ENCODE results near the gene DPYSL3. TPM values are rescaled to one million over a fixed set of nuclear protein-coding genes. Genes with fewer than 3 reads are reported as not detected.

Gene DPYSL3
- total RNA-seq, 1 experiment from 2014 or later, result 24.8 TPM

DNA sequence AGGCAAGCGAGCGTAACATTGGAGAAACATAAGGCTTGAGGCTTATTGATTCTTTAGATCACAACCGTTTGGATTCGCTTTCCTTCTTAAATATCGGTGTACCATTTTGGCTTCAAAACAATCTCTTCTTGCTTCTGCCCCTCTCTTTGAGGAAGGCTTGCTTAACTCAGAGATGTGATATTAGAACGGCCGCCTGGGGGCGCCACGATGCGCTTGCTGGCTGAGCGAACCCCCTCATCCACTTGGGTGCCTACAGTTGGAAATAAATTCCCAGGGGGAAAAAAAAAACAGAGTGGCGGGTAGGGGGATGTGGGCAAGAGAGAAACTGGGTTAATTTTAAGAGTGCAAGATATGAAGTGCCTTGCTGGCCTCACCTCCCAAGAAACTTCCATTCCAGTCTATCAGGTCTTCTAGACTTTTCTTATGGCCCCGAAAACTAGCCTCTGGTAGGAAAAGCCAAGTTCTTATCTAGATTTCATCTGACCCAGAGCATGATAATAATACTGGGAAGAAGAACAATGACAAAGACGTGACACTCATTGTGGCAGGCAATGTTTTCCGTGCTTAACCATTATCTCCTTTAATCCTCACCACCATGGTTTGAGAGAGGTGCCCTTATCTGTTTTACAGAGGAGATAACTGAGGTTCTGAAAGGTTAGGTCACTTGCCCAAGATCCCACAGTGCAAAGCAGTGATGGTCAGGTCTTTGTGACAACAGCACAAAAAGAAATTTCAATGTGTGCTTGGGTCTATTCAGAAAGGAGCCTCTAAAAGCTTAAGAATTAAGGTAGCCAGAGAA, 115.8 kb downstream of the DPYSL3 start:
- Histone ChIP-seq H3K27me3 (replicated peaks; ENCODE audit: insufficient read depth, low read depth, low read length, poor library complexity) (no peaks in the 10 kb centered on the region), H3K4me3 (ENCODE audit: low read depth, low read length, poor library complexity, severe bottlenecking) (no peak overlapping the region), H3K27ac (ENCODE audit: low read depth, low read length, poor library complexity, severe bottlenecking) (no peak overlapping the region), H3K36me3 (ENCODE audit: insufficient read depth, low read length, poor library complexity, severe bottlenecking) (no peaks in the 10 kb centered on the region), H3K4me1 (ENCODE audit: insufficient read depth, low read length, poor library complexity, severe bottlenecking) (no peaks in the 10 kb centered on the region), H3K9me3 (ENCODE audit: low read depth, low read length, poor library complexity, severe bottlenecking) (no peaks in the 10 kb centered on the region)
- no peak for DNase-seq (ENCODE audit: low spot score)
- POLR2A ChIA-PET (ENCODE audit: low non-redundant PET), result no interaction called here
- CTCF ChIA-PET, result no interaction called here
- no peak for TF ChIP-seq EZH2 (IDR thresholded peaks at IDR 0.05; ENCODE audit: borderline replicate concordance, low read depth, low read length, poor library complexity, severe bottlenecking)
- TF ChIP-seq, protein P1, sequence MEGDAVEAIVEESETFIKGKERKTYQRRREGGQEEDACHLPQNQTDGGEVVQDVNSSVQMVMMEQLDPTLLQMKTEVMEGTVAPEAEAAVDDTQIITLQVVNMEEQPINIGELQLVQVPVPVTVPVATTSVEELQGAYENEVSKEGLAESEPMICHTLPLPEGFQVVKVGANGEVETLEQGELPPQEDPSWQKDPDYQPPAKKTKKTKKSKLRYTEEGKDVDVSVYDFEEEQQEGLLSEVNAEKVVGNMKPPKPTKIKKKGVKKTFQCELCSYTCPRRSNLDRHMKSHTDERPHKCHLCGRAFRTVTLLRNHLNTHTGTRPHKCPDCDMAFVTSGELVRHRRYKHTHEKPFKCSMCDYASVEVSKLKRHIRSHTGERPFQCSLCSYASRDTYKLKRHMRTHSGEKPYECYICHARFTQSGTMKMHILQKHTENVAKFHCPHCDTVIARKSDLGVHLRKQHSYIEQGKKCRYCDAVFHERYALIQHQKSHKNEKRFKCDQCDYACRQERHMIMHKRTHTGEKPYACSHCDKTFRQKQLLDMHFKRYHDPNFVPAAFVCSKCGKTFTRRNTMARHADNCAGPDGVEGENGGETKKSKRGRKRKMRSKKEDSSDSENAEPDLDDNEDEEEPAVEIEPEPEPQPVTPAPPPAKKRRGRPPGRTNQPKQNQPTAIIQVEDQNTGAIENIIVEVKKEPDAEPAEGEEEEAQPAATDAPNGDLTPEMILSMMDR (conservative IDR thresholded peaks at IDR 0.05; ENCODE audit: low read depth, low read length), result peak; percentile 43
- intact Hi-C loops (cut with micrococcal nuclease; ENCODE audit: unreplicated experiment), result loop anchor here (5.0 to 10.0 kb wide), 2 partner anchors 169 to 183 kb away; no protein-coding TSS in a partner anchor
- no TSS peak for BruUV-seq (replicated peaks)

- DNase-seq (ENCODE audit: low spot score), result peak; percentile 50
- H3K36me3 ChIP-seq (ENCODE audit: insufficient read depth, low read length, poor library complexity, severe bottlenecking), result no peaks in the 10 kb centered on the region
- ChIA-PET POLR2A (ENCODE audit: low non-redundant PET) (no interaction called here), CTCF (interaction anchor here (0.5 kb wide), 1 partner anchor 129 kb away, joined by 5 read pairs; no protein-coding TSS in a partner anchor)
- TF ChIP-seq EZH2 (IDR thresholded peaks at IDR 0.05; ENCODE audit: borderline replicate concordance, low read depth, low read length, poor library complexity, severe bottlenecking), result no peak
- TF ChIP-seq, protein P1 (conservative IDR thresholded peaks at IDR 0.05; ENCODE audit: low read depth, low read length), result peak; percentile 54
- H3K27me3 ChIP-seq (replicated peaks; ENCODE audit: insufficient read depth, low read depth, low read length, poor library complexity), result no peaks in the 10 kb centered on the region
- H3K4me1 ChIP-seq (ENCODE audit: insufficient read depth, low read length, poor library complexity, severe bottlenecking), result no peaks in the 10 kb centered on the region
- BruUV-seq (replicated peaks), result no TSS peak
- H3K27ac ChIP-seq (ENCODE audit: low read depth, low read length, poor library complexity, severe bottlenecking), result no peak overlapping the region
- intact Hi-C loops (cut with micrococcal nuclease; ENCODE audit: unreplicated experiment), result loop anchor here (5.0 to 10.0 kb wide), 2 partner anchors 167 to 186 kb away; no protein-coding TSS in a partner anchor
- no peak overlapping the region for H3K4me3 ChIP-seq (ENCODE audit: low read depth, low read length, poor library complexity, severe bottlenecking)
- no peaks in the 10 kb centered on the region for H3K9me3 ChIP-seq (ENCODE audit: low read depth, low read length, poor library complexity, severe bottlenecking)
These were observed 118.1 kb downstream of the DPYSL3 start for GRCh38 chr5:147391781-147392180.

GRCh38 chr5:147390654-147391225, 119.1 kb downstream of the DPYSL3 start:
- ChIA-PET CTCF (no interaction called here), POLR2A (ENCODE audit: low non-redundant PET) (no interaction called here)
- no peak overlapping the region for H3K27ac ChIP-seq (ENCODE audit: low read depth, low read length, poor library complexity, severe bottlenecking)
- H3K36me3 ChIP-seq (ENCODE audit: insufficient read depth, low read length, poor library complexity, severe bottlenecking), result no peaks in the 10 kb centered on the region
- H3K27me3 ChIP-seq (replicated peaks; ENCODE audit: insufficient read depth, low read depth, low read length, poor library complexity), result no peaks in the 10 kb centered on the region
- no peak for DNase-seq (ENCODE audit: low spot score)
- no TSS peak for BruUV-seq (replicated peaks)
- H3K4me1 ChIP-seq (ENCODE audit: insufficient read depth, low read length, poor library complexity, severe bottlenecking), result no peaks in the 10 kb centered on the region
- TF ChIP-seq, protein P1 (conservative IDR thresholded peaks at IDR 0.05; ENCODE audit: low read depth, low read length), result no peak
- TF ChIP-seq EZH2 (IDR thresholded peaks at IDR 0.05; ENCODE audit: borderline replicate concordance, low read depth, low read length, poor library complexity, severe bottlenecking), result no peak
- H3K4me3 ChIP-seq (ENCODE audit: low read depth, low read length, poor library complexity, severe bottlenecking), result no peak overlapping the region
- intact Hi-C loops (cut with micrococcal nuclease; ENCODE audit: unreplicated experiment), result loop anchor here (5.0 to 10.0 kb wide), 2 partner anchors 166 to 187 kb away; no protein-coding TSS in a partner anchor
- no peaks in the 10 kb centered on the region for H3K9me3 ChIP-seq (ENCODE audit: low read depth, low read length, poor library complexity, severe bottlenecking)
